Natural killer cell treated with Interleukin-12 subunit alpha and Interleukin-12 subunit beta and Interleukin-15 and Interleukin-18, amount 100 ng/mL, for 72 hours (primary cell): ENCODE measurements around the gene DHRS2. TPM values are rescaled to one million over a fixed set of nuclear protein-coding genes. Genes with fewer than 3 reads are reported as not detected.
"Not testable (repeated sequence)": the region's sequence is repeated elsewhere in the genome, so short reads cannot be mapped to it uniquely, and the experiment has no call there.

ENCODE experiments used
- ATAC-seq, 2 donors: fragments of 150-1000 bp; cut with Tn5 transposase in 1 of 2; sonication (Bioruptor Pico), chemical (Tn5 transposase) in 1 of 2; 2 replicates each; pipeline ENCODE4 v1.10.0; 2021
- DNase-seq: peaks from one replicate; pipeline ENCODE4 v3.0.0; 2022; ENCODE audit warnings: low spot score
- H3K27ac Mint-ChIP-seq, 2 donors: 1 replicate in 1 of 2; 2 replicates in 1 of 2; pipeline ENCODE4 v1.8.0; 2022; ENCODE audit warnings: mixed read lengths in 2 of 2, mild to moderate bottlenecking in 1 of 2, moderate library complexity in 1 of 2
- H3K27me3 Mint-ChIP-seq, 2 donors: 1 replicate in 1 of 2; 2 replicates in 1 of 2; pipeline ENCODE4 v1.8.0; 2022; ENCODE audit warnings: mixed read lengths in 2 of 2
- H3K36me3 Mint-ChIP-seq: one replicate; pipeline ENCODE4 v1.8.0; 2022; ENCODE audit warnings: mixed read lengths
- H3K4me1 Mint-ChIP-seq, 2 donors: 1 replicate in 1 of 2; 2 replicates in 1 of 2; pipeline ENCODE4 v1.8.0; 2022; ENCODE audit warnings: low read depth in 2 of 2, mixed read lengths in 2 of 2, mild to moderate bottlenecking in 1 of 2
- H3K4me3 Mint-ChIP-seq: one replicate; pipeline ENCODE4 v1.8.0; 2022; ENCODE audit warnings: mixed read lengths
- H3K9me3 Mint-ChIP-seq: 2 replicates; pipeline ENCODE4 v1.8.0; 2022; ENCODE audit warnings: mixed read lengths
- total RNA-seq, 2 donors: library from RNA; stranded (reverse); gene quantifications; one replicate each; pipeline ENCODE4 v1.2.3, GENCODE V29; 2022

Gene DHRS2
- total RNA-seq, 2 donors from 2014 or later: 0.57 to 1.5 TPM

- not testable (repeated sequence) for H3K36me3 Mint-ChIP-seq, ATAC-seq, H3K4me3 Mint-ChIP-seq, H3K27me3 Mint-ChIP-seq, H3K27ac Mint-ChIP-seq, H3K4me1 Mint-ChIP-seq, H3K9me3 Mint-ChIP-seq, DNase-seq
Measured at GRCh38 chr14:23689709-23690514, 53.7 kb downstream of the DHRS2 start.

- DNase-seq (no peak), ATAC-seq (no peak)
- Mint-ChIP-seq H3K9me3 (no peaks in the 10 kb centered on the region), H3K36me3 (no peaks in the 10 kb centered on the region), H3K27me3 (peaks cover 7 to 13% of the 10 kb centered on the region in 2 donors), H3K27ac (no peak overlapping the region), H3K4me3 (no peak overlapping the region), H3K4me1 (no peaks in the 10 kb centered on the region)
Measured at GRCh38 chr14:23692416-23692815, 56.3 kb downstream of the DHRS2 start.

- no peak for DNase-seq
- H3K9me3 Mint-ChIP-seq: no peaks in the 10 kb centered on the region
- no peaks in the 10 kb centered on the region for H3K4me1 Mint-ChIP-seq
- H3K36me3 Mint-ChIP-seq: no peaks in the 10 kb centered on the region
- ATAC-seq: no peak
- peaks cover 7 to 15% of the 10 kb centered on the region in 2 donors for H3K27me3 Mint-ChIP-seq
- no peak overlapping the region for H3K27ac Mint-ChIP-seq
- H3K4me3 Mint-ChIP-seq: no peak overlapping the region
Measured at GRCh38 chr14:23693252-23693775, 57.1 kb downstream of the DHRS2 start.

- H3K4me3 Mint-ChIP-seq: no peak overlapping the region
- no peaks in the 10 kb centered on the region for H3K4me1 Mint-ChIP-seq
- H3K36me3 Mint-ChIP-seq: no peaks in the 10 kb centered on the region
- no peak for ATAC-seq
- H3K9me3 Mint-ChIP-seq: no peaks in the 10 kb centered on the region
- peaks cover 7 to 10% of the 10 kb centered on the region in 2 donors for H3K27me3 Mint-ChIP-seq
- no peak for DNase-seq
- H3K27ac Mint-ChIP-seq: no peak overlapping the region
Measured at GRCh38 chr14:23694085-23694948, 58.2 kb downstream of the DHRS2 start.

Other genes starting within 250 kb of the DHRS2 start
- under 1 TPM in 1 of 2 donors, not detected in 1; 0.28 TPM for gene MYH6, start 228.1 kb upstream of the DHRS2 start, total RNA-seq
- gene MYH7, start 200.7 kb upstream of the DHRS2 start, total RNA-seq: not detected
- 10 to 100 TPM; 65.6 to 65.7 TPM for gene NGDN, start 166.7 kb upstream of the DHRS2 start, total RNA-seq
- 1 to 10 TPM; 2.8 to 4.9 TPM for gene ZFHX2, start 84.6 kb upstream of the DHRS2 start, total RNA-seq
- gene THTPA, start 80.1 kb upstream of the DHRS2 start, total RNA-seq: 10 to 100 TPM; 10.6 to 11.7 TPM
- 100 to 1,000 TPM; 151 to 229 TPM for gene AP1G2, start 68.6 kb upstream of the DHRS2 start, total RNA-seq
- under 1 TPM in 1 of 2 donors, not detected in 1; 0.07 TPM for gene JPH4, start 57.6 kb upstream of the DHRS2 start, total RNA-seq